Mesothelial cell of epicardium (in vitro differentiated cells): ENCODE measurements around the gene PDLIM1. TPM values are rescaled to one million over a fixed set of nuclear protein-coding genes. Genes with fewer than 3 reads are reported as not detected.

Experiments
- DNase-seq, 2 experiments: peaks; one replicate each; pipeline ENCODE4 v3.0.0; 2021; ENCODE audit warnings: low spot score in 2 of 2; ENCODE audit not compliant: unreplicated experiment in 2 of 2
- H3K27ac Mint-ChIP-seq: 2 replicates; pipeline ENCODE4 v1.8.0; 2021; ENCODE audit warnings: mixed read lengths
- H3K27me3 Mint-ChIP-seq: 2 replicates; pipeline ENCODE4 v1.8.0; 2021; ENCODE audit warnings: low read depth, mixed read lengths
- H3K36me3 Mint-ChIP-seq: 2 replicates; pipeline ENCODE4 v1.8.0; 2021; ENCODE audit warnings: mixed read lengths
- H3K4me1 Mint-ChIP-seq: 2 replicates; pipeline ENCODE4 v1.8.0; 2021; ENCODE audit warnings: mixed read lengths
- H3K4me3 Mint-ChIP-seq: 2 replicates; pipeline ENCODE4 v1.8.0; 2021; ENCODE audit warnings: mild to moderate bottlenecking, moderate library complexity, mixed read lengths
- H3K9me3 Mint-ChIP-seq: 2 replicates; pipeline ENCODE4 v1.8.0; 2021; ENCODE audit warnings: mixed read lengths
- CTCF ChIP-seq: fragments of 200-600 bp; sonication (generic); IDR thresholded peaks from one replicate; pipeline ENCODE4 v1.5.0; 2021; ENCODE audit warnings: antibody characterized with exemption; ENCODE audit not compliant: unreplicated experiment
- total RNA-seq: library from RNA; stranded (reverse); gene quantifications from 3 replicates; pipeline ENCODE4 v1.2.1, GENCODE V29; 2021

PDLIM1 gene
- total RNA-seq, 1 donor from 2014 or later: 121 TPM

- H3K27ac Mint-ChIP-seq: peak overlapping the region; percentile 98
- peaks cover 22% of the 10 kb centered on the region for H3K4me1 Mint-ChIP-seq
- H3K9me3 Mint-ChIP-seq: no peaks in the 10 kb centered on the region
- H3K36me3 Mint-ChIP-seq: peaks cover 11% of the 10 kb centered on the region
- H3K4me3 Mint-ChIP-seq: peak overlapping the region; percentile 10
- no peak for DNase-seq
- H3K27me3 Mint-ChIP-seq: no peaks in the 10 kb centered on the region
- TF ChIP-seq CTCF: no peak
Measured at GRCh38 chr10:95247200-95247880, 43.5 kb downstream of the PDLIM1 start.

GRCh38 chr10:95246582-95247051 lies 44.2 kb downstream of the PDLIM1 start:
- Mint-ChIP-seq H3K27me3 (no peaks in the 10 kb centered on the region), H3K36me3 (peaks cover 11% of the 10 kb centered on the region), H3K27ac (peak overlapping the region; percentile 98), H3K4me1 (peaks cover 22% of the 10 kb centered on the region), H3K9me3 (no peaks in the 10 kb centered on the region), H3K4me3 (no peak overlapping the region)
- TF ChIP-seq CTCF: peak; percentile 89
- peak; percentile 54 to 76 for DNase-seq

GRCh38 chr10:95245425-95246055 lies 45.3 kb downstream of the PDLIM1 start:
- no peak for DNase-seq
- Mint-ChIP-seq H3K27me3 (no peaks in the 10 kb centered on the region), H3K9me3 (no peaks in the 10 kb centered on the region), H3K36me3 (peaks cover 10% of the 10 kb centered on the region), H3K4me3 (no peak overlapping the region), H3K27ac (no peak overlapping the region), H3K4me1 (peaks cover 22% of the 10 kb centered on the region)
- TF ChIP-seq CTCF: no peak

- H3K4me3 Mint-ChIP-seq: no peak overlapping the region
- no peaks in the 10 kb centered on the region for H3K27me3 Mint-ChIP-seq
- peaks cover 22% of the 10 kb centered on the region for H3K4me1 Mint-ChIP-seq
- peaks cover 22% of the 10 kb centered on the region for H3K36me3 Mint-ChIP-seq
- H3K27ac Mint-ChIP-seq: no peak overlapping the region
- DNase-seq: no peak
- no peaks in the 10 kb centered on the region for H3K9me3 Mint-ChIP-seq
- no peak for TF ChIP-seq CTCF
Measured at GRCh38 chr10:95244152-95244551, 46.7 kb downstream of the PDLIM1 start.

GRCh38 chr10:95243318-95243617 lies 47.5 kb downstream of the PDLIM1 start:
- Mint-ChIP-seq H3K4me3 (no peak overlapping the region), H3K27me3 (no peaks in the 10 kb centered on the region), H3K36me3 (peaks cover 24% of the 10 kb centered on the region), H3K4me1 (peaks cover 17% of the 10 kb centered on the region), H3K9me3 (no peaks in the 10 kb centered on the region), H3K27ac (no peak overlapping the region)
- TF ChIP-seq CTCF: no peak
- no peak for DNase-seq
